Measurements from ENCODE around the gene ELP5. TPM values are rescaled to one million over a fixed set of nuclear protein-coding genes. Genes with fewer than 3 reads are reported as not detected.

ELP5 gene
- total RNA-seq, 4 donors from 2014 or later, result 41.9 to 65.6 (median 51.3) TPM

GRCh38 chr17:7266784-7267183, 14.8 kb downstream of the ELP5 start:
- Histone ChIP-seq H3K36me3 (no peaks in the 10 kb centered on the region), H3K27ac (no peak overlapping the region), H3K4me3 (no peak overlapping the region), H3K4me1 (no peaks in the 10 kb centered on the region), H3K27me3 (peaks cover 14 to 17% of the 10 kb centered on the region in 2 donors), H3K9me3 (no peaks in the 10 kb centered on the region)
- no peak for DNase-seq
- intact Hi-C loops (cut with DNase I; ENCODE audit: low total_unique reads), result no loop called here
- no peak for TF ChIP-seq POLR2A (IDR thresholded peaks at IDR 0.05)
- no peak for TF ChIP-seq CTCF (IDR thresholded peaks at IDR 0.05)

GRCh38 chr17:7279448-7279847, 27.4 kb downstream of the ELP5 start:
- intact Hi-C loops (cut with DNase I; ENCODE audit: low total_unique reads), result no loop called here
- Histone ChIP-seq H3K36me3 (no peaks in the 10 kb centered on the region), H3K27ac (no peak overlapping the region), H3K9me3 (no peaks in the 10 kb centered on the region), H3K27me3 (no peaks in the 10 kb centered on the region), H3K4me3 (no peak overlapping the region), H3K4me1 (peaks cover 0 to 16% of the 10 kb centered on the region in 2 donors)
- no peak for DNase-seq
- no peak for TF ChIP-seq POLR2A (IDR thresholded peaks at IDR 0.05)
- TF ChIP-seq CTCF (IDR thresholded peaks at IDR 0.05), result no peak

- peak; percentile 77 to 87 for DNase-seq
- TF ChIP-seq POLR2A (IDR thresholded peaks at IDR 0.05), result no peak
- peak; percentile 94 to 98 (median 96) for TF ChIP-seq CTCF (IDR thresholded peaks at IDR 0.05)
- Histone ChIP-seq H3K27me3 (no peaks in the 10 kb centered on the region), H3K27ac (peak overlapping the region; percentile 75 to 90), H3K4me3 (peak overlapping the region; percentile 34 to 42), H3K4me1 (peaks cover 0 to 16% of the 10 kb centered on the region in 2 donors), H3K9me3 (no peaks in the 10 kb centered on the region), H3K36me3 (no peaks in the 10 kb centered on the region)
- intact Hi-C loops (cut with DNase I; ENCODE audit: low total_unique reads), result loop anchor here (2.0 kb wide), 1 partner anchor 16 kb away; no protein-coding TSS in a partner anchor
These were observed 28.6 kb downstream of the ELP5 start for GRCh38 chr17:7280519-7281073.

- Histone ChIP-seq H3K36me3 (no peaks in the 10 kb centered on the region), H3K9me3 (no peaks in the 10 kb centered on the region), H3K27ac (peak within 1 kb of the TSS; percentile 75 to 90), H3K27me3 (no peaks in the 10 kb centered on the region), H3K4me1 (peaks cover 0 to 16% of the 10 kb centered on the region in 2 donors), H3K4me3 (peak within 1 kb of the TSS; percentile 34 to 42)
- TF ChIP-seq CTCF (IDR thresholded peaks at IDR 0.05) (peak in 1 of 4 experiments; percentile 21), POLR2A (IDR thresholded peaks at IDR 0.05) (peak in 1 of 2 donors; percentile 31)
- DNase-seq, result peak; percentile 93 to 95
- intact Hi-C loops (cut with DNase I; ENCODE audit: low total_unique reads), result loop anchor here (2.0 kb wide), 1 partner anchor 15 kb away; no protein-coding TSS in a partner anchor
These were observed 29.3 kb downstream of the ELP5 start, which contains the start of gene SLC2A4 for GRCh38 chr17:7281074-7281952. TSS of gene SLC2A4 (plus strand) at chr17:7281718. CDS start at chr17:7281935, 217 bp downstream.
